ENCODE data around the gene EFNA3.

DNA sequence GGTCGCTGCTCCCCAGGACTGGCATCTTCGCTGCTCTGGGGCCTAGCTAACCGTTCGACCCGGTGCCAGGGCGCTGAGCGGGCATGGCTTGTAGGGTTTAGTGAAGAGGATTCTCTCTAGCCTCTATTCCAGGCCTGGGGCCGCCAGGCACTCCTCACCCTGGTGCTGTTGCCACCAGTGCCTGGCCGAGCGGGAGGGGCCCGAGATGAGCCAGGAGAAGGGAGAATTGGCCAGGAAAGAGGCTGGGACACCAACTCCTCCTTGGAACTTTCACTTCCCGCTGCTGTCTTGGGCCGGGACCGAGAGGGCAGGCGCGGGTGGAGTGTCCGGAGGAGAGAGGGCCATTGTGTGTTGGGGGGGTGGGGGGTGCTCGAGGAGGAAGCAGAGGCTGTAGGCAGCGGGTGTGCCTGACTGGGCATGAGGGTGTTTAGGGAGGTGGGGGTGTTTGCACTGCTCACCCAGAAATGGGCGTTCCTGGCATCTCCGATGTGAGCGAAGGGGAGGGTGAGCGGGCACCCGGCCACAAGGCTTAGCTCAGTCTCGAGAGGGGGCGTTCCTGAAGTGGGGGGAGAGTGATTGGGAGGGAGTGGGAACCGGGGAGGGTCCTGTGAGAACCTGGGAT, 26.7 kb upstream of the EFNA3 start:
- TF ChIP-seq EZH2 (IDR thresholded peaks at IDR 0.05; ENCODE audit: low read length, unreplicated experiment), result no peak
- TF ChIP-seq EZH2phosphoT487 (IDR thresholded peaks at IDR 0.05; ENCODE audit: borderline replicate concordance, low read length), result no peak
- TF ChIP-seq, protein P1, sequence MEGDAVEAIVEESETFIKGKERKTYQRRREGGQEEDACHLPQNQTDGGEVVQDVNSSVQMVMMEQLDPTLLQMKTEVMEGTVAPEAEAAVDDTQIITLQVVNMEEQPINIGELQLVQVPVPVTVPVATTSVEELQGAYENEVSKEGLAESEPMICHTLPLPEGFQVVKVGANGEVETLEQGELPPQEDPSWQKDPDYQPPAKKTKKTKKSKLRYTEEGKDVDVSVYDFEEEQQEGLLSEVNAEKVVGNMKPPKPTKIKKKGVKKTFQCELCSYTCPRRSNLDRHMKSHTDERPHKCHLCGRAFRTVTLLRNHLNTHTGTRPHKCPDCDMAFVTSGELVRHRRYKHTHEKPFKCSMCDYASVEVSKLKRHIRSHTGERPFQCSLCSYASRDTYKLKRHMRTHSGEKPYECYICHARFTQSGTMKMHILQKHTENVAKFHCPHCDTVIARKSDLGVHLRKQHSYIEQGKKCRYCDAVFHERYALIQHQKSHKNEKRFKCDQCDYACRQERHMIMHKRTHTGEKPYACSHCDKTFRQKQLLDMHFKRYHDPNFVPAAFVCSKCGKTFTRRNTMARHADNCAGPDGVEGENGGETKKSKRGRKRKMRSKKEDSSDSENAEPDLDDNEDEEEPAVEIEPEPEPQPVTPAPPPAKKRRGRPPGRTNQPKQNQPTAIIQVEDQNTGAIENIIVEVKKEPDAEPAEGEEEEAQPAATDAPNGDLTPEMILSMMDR (conservative IDR thresholded peaks at IDR 0.05; ENCODE audit: low read depth, low read length), result no peak

Measured in PC-3 (cell line).